C4-2B (cell line): Measurements from ENCODE around the gene KIAA0825.

Experiments used
- H3K27ac ChIP-seq: fragments of 450-650 bp; 2 replicates; pipeline ENCODE4 v1.5.1; 2017
- CTCF ChIP-seq: fragments of 450-650 bp; conservative IDR thresholded peaks from 2 replicates; pipeline ENCODE4 v1.5.1; 2017; ENCODE audit warnings: mild to moderate bottlenecking
- ZFX ChIP-seq: fragments of 450-650 bp; IDR thresholded peaks from 2 replicates; pipeline ENCODE4 v1.6.1; 2017

The KIAA0825 gene

GRCh38 chr5:94440015-94440414 lies 178.4 kb downstream of the KIAA0825 start:
- TF ChIP-seq ZFX (no peak), CTCF (no peak)
- H3K27ac ChIP-seq, result no peak overlapping the region

- no peak for TF ChIP-seq ZFX
- TF ChIP-seq CTCF, result no peak
- H3K27ac ChIP-seq, result peak overlapping the region; percentile 8
Measured at GRCh38 chr5:94433397-94434163, 184.8 kb downstream of the KIAA0825 start.

- no peak overlapping the region for H3K27ac ChIP-seq
- TF ChIP-seq CTCF (no peak), ZFX (no peak)
Measured at GRCh38 chr5:94432499-94432898, 185.9 kb downstream of the KIAA0825 start.

- TF ChIP-seq ZFX (no peak), CTCF (no peak)
- no peak overlapping the region for H3K27ac ChIP-seq
Measured at GRCh38 chr5:94431696-94432095, 186.7 kb downstream of the KIAA0825 start.

- H3K27ac ChIP-seq, result no peak overlapping the region
- TF ChIP-seq CTCF, result no peak
- no peak for TF ChIP-seq ZFX
Measured at GRCh38 chr5:94429566-94429965, 188.8 kb downstream of the KIAA0825 start.

- H3K27ac ChIP-seq, result no peak overlapping the region
- TF ChIP-seq ZFX, result no peak
- no peak for TF ChIP-seq CTCF
Measured at GRCh38 chr5:94425396-94425795, 193.0 kb downstream of the KIAA0825 start.

- no peak overlapping the region for H3K27ac ChIP-seq
- no peak for TF ChIP-seq CTCF
- no peak for TF ChIP-seq ZFX
Measured at GRCh38 chr5:94423411-94423810, 195.0 kb downstream of the KIAA0825 start.
